ENCODE measurements around the gene BLVRB.

Gene BLVRB

GRCh38 chr19:40443131-40443999 is 22.2 kb downstream of the BLVRB start:
- Histone ChIP-seq H3K4me1 (ENCODE audit: low read length) (0 out of 2 replicates have a peak, but pooled peaks cover 4% of the 10 kb centered on the region), H4K20me1 (ENCODE audit: insufficient read depth, low read length) (no peaks in the 10 kb centered on the region), H3K4me3 (ENCODE audit: low read length) (peak overlapping the region; percentile 96), H3K9me2 (replicated peaks; ENCODE audit: insufficient read depth, low read length) (no peaks in the 10 kb centered on the region), H3K79me2 (ENCODE audit: low read length) (peaks cover 22% of the 10 kb centered on the region), H3K4me2 (ENCODE audit: low read depth, low read length) (peak overlapping the region; percentile 92), H3K27me3 (replicated peaks; ENCODE audit: insufficient read depth, low read length) (no peaks in the 10 kb centered on the region), H3K9me3 (replicated peaks; ENCODE audit: insufficient read depth, low read length) (no peaks in the 10 kb centered on the region), H3K36me3 (replicated peaks; ENCODE audit: insufficient read depth, low read length) (no peaks in the 10 kb centered on the region), H3F3A (ENCODE audit: insufficient read depth, low read length) (peaks cover 6% of the 10 kb centered on the region), H2AFZ (ENCODE audit: low read length) (peak overlapping the region; percentile 91), H3K27ac (ENCODE audit: low read length) (peak overlapping the region; percentile 72), H3K9ac (ENCODE audit: low read length) (peak overlapping the region; percentile 71)
- peak; percentile 100 for DNase-seq
- no peak for TF ChIP-seq EZH2phosphoT487 (IDR thresholded peaks at IDR 0.05; ENCODE audit: low read length)
- TF ChIP-seq, protein P1, sequence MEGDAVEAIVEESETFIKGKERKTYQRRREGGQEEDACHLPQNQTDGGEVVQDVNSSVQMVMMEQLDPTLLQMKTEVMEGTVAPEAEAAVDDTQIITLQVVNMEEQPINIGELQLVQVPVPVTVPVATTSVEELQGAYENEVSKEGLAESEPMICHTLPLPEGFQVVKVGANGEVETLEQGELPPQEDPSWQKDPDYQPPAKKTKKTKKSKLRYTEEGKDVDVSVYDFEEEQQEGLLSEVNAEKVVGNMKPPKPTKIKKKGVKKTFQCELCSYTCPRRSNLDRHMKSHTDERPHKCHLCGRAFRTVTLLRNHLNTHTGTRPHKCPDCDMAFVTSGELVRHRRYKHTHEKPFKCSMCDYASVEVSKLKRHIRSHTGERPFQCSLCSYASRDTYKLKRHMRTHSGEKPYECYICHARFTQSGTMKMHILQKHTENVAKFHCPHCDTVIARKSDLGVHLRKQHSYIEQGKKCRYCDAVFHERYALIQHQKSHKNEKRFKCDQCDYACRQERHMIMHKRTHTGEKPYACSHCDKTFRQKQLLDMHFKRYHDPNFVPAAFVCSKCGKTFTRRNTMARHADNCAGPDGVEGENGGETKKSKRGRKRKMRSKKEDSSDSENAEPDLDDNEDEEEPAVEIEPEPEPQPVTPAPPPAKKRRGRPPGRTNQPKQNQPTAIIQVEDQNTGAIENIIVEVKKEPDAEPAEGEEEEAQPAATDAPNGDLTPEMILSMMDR (IDR thresholded peaks at IDR 0.05; ENCODE audit: low read length) = no peak
- TF ChIP-seq EZH2 (optimal IDR thresholded peaks at IDR 0.05; ENCODE audit: low read depth, low read length) = no peak

- Histone ChIP-seq H3K9me3 (replicated peaks; ENCODE audit: insufficient read depth, low read length) (no peaks in the 10 kb centered on the region), H3K9me2 (replicated peaks; ENCODE audit: insufficient read depth, low read length) (no peaks in the 10 kb centered on the region), H3K4me1 (ENCODE audit: low read length) (0 out of 2 replicates have a peak, but pooled peaks cover 4% of the 10 kb centered on the region), H3F3A (ENCODE audit: insufficient read depth, low read length) (peaks cover 6% of the 10 kb centered on the region), H3K4me2 (ENCODE audit: low read depth, low read length) (peak overlapping the region; percentile 64), H3K27me3 (replicated peaks; ENCODE audit: insufficient read depth, low read length) (no peaks in the 10 kb centered on the region), H3K9ac (ENCODE audit: low read length) (peak overlapping the region; percentile 47; the same call in 1 of the 2 replicates), H2AFZ (ENCODE audit: low read length) (peak overlapping the region; percentile 42), H3K4me3 (ENCODE audit: low read length) (peak overlapping the region; percentile 57), H3K79me2 (ENCODE audit: low read length) (peaks cover 22% of the 10 kb centered on the region), H4K20me1 (ENCODE audit: insufficient read depth, low read length) (no peaks in the 10 kb centered on the region), H3K36me3 (replicated peaks; ENCODE audit: insufficient read depth, low read length) (no peaks in the 10 kb centered on the region), H3K27ac (ENCODE audit: low read length) (no peak overlapping the region; the same call in 1 of the 2 replicates)
- TF ChIP-seq EZH2 (optimal IDR thresholded peaks at IDR 0.05; ENCODE audit: low read depth, low read length) (no peak), EZH2phosphoT487 (IDR thresholded peaks at IDR 0.05; ENCODE audit: low read length) (no peak)
- TF ChIP-seq, protein P1 (IDR thresholded peaks at IDR 0.05; ENCODE audit: low read length) = no peak
- no peak for DNase-seq
These were observed 23.0 kb downstream of the BLVRB start for GRCh38 chr19:40442328-40443130.

DNA sequence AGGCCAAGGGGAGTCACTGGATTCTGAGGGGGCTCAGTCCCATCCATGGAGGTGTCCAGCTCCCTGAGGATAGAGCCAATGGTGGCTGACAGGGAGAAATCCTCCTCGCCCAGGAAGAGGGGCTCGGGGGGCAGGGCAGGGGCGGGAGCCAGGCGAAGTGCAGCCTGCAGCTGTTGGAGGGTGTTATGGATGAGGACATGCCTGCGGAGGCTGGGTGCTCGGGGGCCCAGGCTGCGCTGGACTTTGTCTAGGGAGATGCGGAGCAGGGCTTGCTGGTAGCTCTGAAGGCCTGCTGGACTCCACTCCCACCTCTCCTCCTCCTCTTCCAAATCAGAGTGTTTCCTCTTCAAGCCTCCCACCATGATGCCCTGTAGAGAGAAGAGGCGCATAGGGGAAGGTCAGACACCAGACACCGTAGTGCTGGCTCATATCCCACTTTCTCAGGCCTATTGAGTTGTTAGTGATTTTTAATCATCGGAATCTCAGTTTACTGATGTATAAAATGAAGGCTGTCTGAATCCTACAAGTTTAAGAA is 23.8 kb downstream of the BLVRB start:
- no peaks in the 10 kb centered on the region for H3K9me2 ChIP-seq (replicated peaks; ENCODE audit: insufficient read depth, low read length)
- no peak for TF ChIP-seq EZH2phosphoT487 (IDR thresholded peaks at IDR 0.05; ENCODE audit: low read length)
- TF ChIP-seq EZH2 (optimal IDR thresholded peaks at IDR 0.05; ENCODE audit: low read depth, low read length) = no peak
- TF ChIP-seq, protein P1 (IDR thresholded peaks at IDR 0.05; ENCODE audit: low read length) = no peak
- peaks cover 22% of the 10 kb centered on the region for H3K79me2 ChIP-seq (ENCODE audit: low read length)
- H3K9ac ChIP-seq (ENCODE audit: low read length) = no peak overlapping the region
- H3K36me3 ChIP-seq (replicated peaks; ENCODE audit: insufficient read depth, low read length) = no peaks in the 10 kb centered on the region
- no peaks in the 10 kb centered on the region for H3K9me3 ChIP-seq (replicated peaks; ENCODE audit: insufficient read depth, low read length)
- no peak for DNase-seq
- H3K4me2 ChIP-seq (ENCODE audit: low read depth, low read length) = no peak overlapping the region
- H3K27ac ChIP-seq (ENCODE audit: low read length) = no peak overlapping the region
- 0 out of 2 replicates have a peak, but pooled peaks cover 4% of the 10 kb centered on the region for H3K4me1 ChIP-seq (ENCODE audit: low read length)
- no peak overlapping the region for H2AFZ ChIP-seq (ENCODE audit: low read length)
- no peaks in the 10 kb centered on the region for H3K27me3 ChIP-seq (replicated peaks; ENCODE audit: insufficient read depth, low read length)
- peaks cover 6% of the 10 kb centered on the region for H3F3A ChIP-seq (ENCODE audit: insufficient read depth, low read length)
- no peak overlapping the region for H3K4me3 ChIP-seq (ENCODE audit: low read length)
- H4K20me1 ChIP-seq (ENCODE audit: insufficient read depth, low read length) = no peaks in the 10 kb centered on the region
